Measurements from ENCODE around the gene EAPP.
"Not testable (repeated sequence)": the region's sequence is repeated elsewhere in the genome, so short reads cannot be mapped to it uniquely, and the experiment has no call there.

- not testable (repeated sequence) for TF ChIP-seq CTCF, POLR2A (IDR thresholded peaks at IDR 0.05)
Measured at GRCh38 chr14:34555583-34556497, 16.3 kb upstream of the EAPP start.
